SK-N-SH treated with all-trans-retinoic acid at 6 μM for 48 hours (cell line): ENCODE measurements around the gene PKN2.
A peak's percentile ranks its signal among the peaks of the same experiment; 100 is the strongest.
"Not testable (repeated sequence)": the region's sequence is repeated elsewhere in the genome, so short reads cannot be mapped to it uniquely, and the experiment has no call there.

Source experiments
- ATAC-seq: fragments of 200-7000 bp; cut with Tn5 transposase; 3 replicates; pipeline ENCODE4 v1.9.1; 2020; ENCODE audit warnings: mild to moderate bottlenecking, moderate library complexity
- ARNTL ChIP-seq: fragments of 450-650 bp; formaldehyde crosslinking; IDR thresholded peaks from 2 replicates; pipeline ENCODE4 v1.5.0; 2020; ENCODE audit warnings: low read depth, mild to moderate bottlenecking, moderate library complexity, borderline replicate concordance
- BACH2 ChIP-seq: fragments of 250-450 bp; sonication (Bioruptor Pico); IDR thresholded peaks from 2 replicates; pipeline ENCODE4 v1.9.0; 2021; ENCODE audit warnings: mild to moderate bottlenecking, borderline replicate concordance
- CSDC2 ChIP-seq: fragments of 250-450 bp; sonication (Bioruptor Pico); IDR thresholded peaks from 2 replicates; pipeline ENCODE4 v1.5.0; 2020; ENCODE audit warnings: mild to moderate bottlenecking, moderate library complexity
- CSRNP3 ChIP-seq: fragments of 250-450 bp; sonication (Bioruptor Pico); IDR thresholded peaks from 2 replicates; pipeline ENCODE4 v1.5.1; 2021; ENCODE audit warnings: mild to moderate bottlenecking, moderate library complexity
- ESRRG ChIP-seq: fragments of 250-450 bp; sonication (Bioruptor Pico); IDR thresholded peaks from 2 replicates; pipeline ENCODE4 v1.6.1; 2021; ENCODE audit warnings: mild to moderate bottlenecking
- GLIS3 ChIP-seq: fragments of 250-450 bp; sonication (Bioruptor Pico); IDR thresholded peaks from 2 replicates; pipeline ENCODE4 v1.5.0; 2020; ENCODE audit warnings: mild to moderate bottlenecking, moderate library complexity
- ISL1 ChIP-seq: fragments of 250-450 bp; sonication (Bioruptor Pico); IDR thresholded peaks from 2 replicates; pipeline ENCODE4 v2.1.2; 2022; ENCODE audit warnings: mild to moderate bottlenecking, moderate library complexity
- OSR1 ChIP-seq: fragments of 250-450 bp; sonication (Bioruptor Pico); IDR thresholded peaks from 2 replicates; pipeline ENCODE4 v1.8.0; 2022; ENCODE audit warnings: moderate library complexity, mild to moderate bottlenecking, inconsistent platforms
- SNAI2 ChIP-seq: fragments of 250-450 bp; sonication (Bioruptor Pico); IDR thresholded peaks from 2 replicates; pipeline ENCODE4 v1.5.0; 2020; ENCODE audit warnings: mild to moderate bottlenecking, moderate library complexity
- TCF4 ChIP-seq: fragments of 250-450 bp; sonication (Bioruptor Pico); IDR thresholded peaks from 2 replicates; pipeline ENCODE4 v1.8.0; 2021; ENCODE audit warnings: mild to moderate bottlenecking, moderate library complexity, borderline replicate concordance
- TOX ChIP-seq: fragments of 250-450 bp; sonication (Bioruptor Pico); IDR thresholded peaks from 2 replicates; pipeline ENCODE4 v1.8.0; 2021; ENCODE audit warnings: mild to moderate bottlenecking, moderate library complexity, borderline replicate concordance
- ZC3H10 ChIP-seq: fragments of 250-450 bp; sonication (Bioruptor Pico); IDR thresholded peaks from 2 replicates; pipeline ENCODE4 v1.5.1; 2021; ENCODE audit warnings: mild to moderate bottlenecking, moderate library complexity
- ZFP3 ChIP-seq: fragments of 250-450 bp; sonication (Bioruptor Pico); IDR thresholded peaks from 2 replicates; pipeline ENCODE4 v1.5.0; 2020; ENCODE audit warnings: mild to moderate bottlenecking, moderate library complexity
- ZFP30 ChIP-seq: fragments of 450-650 bp; formaldehyde crosslinking; IDR thresholded peaks from 2 replicates; pipeline ENCODE4 v1.5.0; 2022; ENCODE audit warnings: mild to moderate bottlenecking, moderate library complexity
- ZNF565 ChIP-seq: fragments of 450-650 bp; formaldehyde crosslinking; conservative IDR thresholded peaks from 2 replicates; pipeline ENCODE4 v1.5.0; 2020; ENCODE audit warnings: low read depth, mild to moderate bottlenecking, moderate library complexity
- ZNF70 ChIP-seq: fragments of 450-650 bp; formaldehyde crosslinking; IDR thresholded peaks from 2 replicates; pipeline ENCODE4 v1.5.0; 2020; ENCODE audit warnings: mild to moderate bottlenecking, moderate library complexity
- ZNF8 ChIP-seq: fragments of 450-650 bp; formaldehyde crosslinking; IDR thresholded peaks from 2 replicates; pipeline ENCODE4 v1.5.0; 2020; ENCODE audit warnings: mild to moderate bottlenecking, moderate library complexity
- TF ChIP-seq, protein P1 (sequence below): fragments of 250-450 bp; sonication (Bioruptor Pico); IDR thresholded peaks from 2 replicates; pipeline ENCODE4 v1.5.0; 2020; ENCODE audit warnings: mild to moderate bottlenecking, moderate library complexity
- TF ChIP-seq, protein P2 (sequence below): fragments of 250-450 bp; sonication (Bioruptor Pico); IDR thresholded peaks from 2 replicates; pipeline ENCODE4 v1.8.0; 2020; ENCODE audit warnings: mild to moderate bottlenecking, moderate library complexity, borderline replicate concordance

Gene PKN2

GRCh38 chr1:88875595-88875994, 191.5 kb downstream of the PKN2 start (continued):
- TF ChIP-seq, protein P1, sequence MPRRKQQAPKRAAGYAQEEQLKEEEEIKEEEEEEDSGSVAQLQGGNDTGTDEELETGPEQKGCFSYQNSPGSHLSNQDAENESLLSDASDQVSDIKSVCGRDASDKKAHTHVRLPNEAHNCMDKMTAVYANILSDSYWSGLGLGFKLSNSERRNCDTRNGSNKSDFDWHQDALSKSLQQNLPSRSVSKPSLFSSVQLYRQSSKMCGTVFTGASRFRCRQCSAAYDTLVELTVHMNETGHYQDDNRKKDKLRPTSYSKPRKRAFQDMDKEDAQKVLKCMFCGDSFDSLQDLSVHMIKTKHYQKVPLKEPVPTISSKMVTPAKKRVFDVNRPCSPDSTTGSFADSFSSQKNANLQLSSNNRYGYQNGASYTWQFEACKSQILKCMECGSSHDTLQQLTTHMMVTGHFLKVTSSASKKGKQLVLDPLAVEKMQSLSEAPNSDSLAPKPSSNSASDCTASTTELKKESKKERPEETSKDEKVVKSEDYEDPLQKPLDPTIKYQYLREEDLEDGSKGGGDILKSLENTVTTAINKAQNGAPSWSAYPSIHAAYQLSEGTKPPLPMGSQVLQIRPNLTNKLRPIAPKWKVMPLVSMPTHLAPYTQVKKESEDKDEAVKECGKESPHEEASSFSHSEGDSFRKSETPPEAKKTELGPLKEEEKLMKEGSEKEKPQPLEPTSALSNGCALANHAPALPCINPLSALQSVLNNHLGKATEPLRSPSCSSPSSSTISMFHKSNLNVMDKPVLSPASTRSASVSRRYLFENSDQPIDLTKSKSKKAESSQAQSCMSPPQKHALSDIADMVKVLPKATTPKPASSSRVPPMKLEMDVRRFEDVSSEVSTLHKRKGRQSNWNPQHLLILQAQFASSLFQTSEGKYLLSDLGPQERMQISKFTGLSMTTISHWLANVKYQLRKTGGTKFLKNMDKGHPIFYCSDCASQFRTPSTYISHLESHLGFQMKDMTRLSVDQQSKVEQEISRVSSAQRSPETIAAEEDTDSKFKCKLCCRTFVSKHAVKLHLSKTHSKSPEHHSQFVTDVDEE (CRISPR knock-in tag), result no peak
- TF ChIP-seq SNAI2 (no peak), ZFP30 (CRISPR knock-in tag) (no peak)

DNA sequence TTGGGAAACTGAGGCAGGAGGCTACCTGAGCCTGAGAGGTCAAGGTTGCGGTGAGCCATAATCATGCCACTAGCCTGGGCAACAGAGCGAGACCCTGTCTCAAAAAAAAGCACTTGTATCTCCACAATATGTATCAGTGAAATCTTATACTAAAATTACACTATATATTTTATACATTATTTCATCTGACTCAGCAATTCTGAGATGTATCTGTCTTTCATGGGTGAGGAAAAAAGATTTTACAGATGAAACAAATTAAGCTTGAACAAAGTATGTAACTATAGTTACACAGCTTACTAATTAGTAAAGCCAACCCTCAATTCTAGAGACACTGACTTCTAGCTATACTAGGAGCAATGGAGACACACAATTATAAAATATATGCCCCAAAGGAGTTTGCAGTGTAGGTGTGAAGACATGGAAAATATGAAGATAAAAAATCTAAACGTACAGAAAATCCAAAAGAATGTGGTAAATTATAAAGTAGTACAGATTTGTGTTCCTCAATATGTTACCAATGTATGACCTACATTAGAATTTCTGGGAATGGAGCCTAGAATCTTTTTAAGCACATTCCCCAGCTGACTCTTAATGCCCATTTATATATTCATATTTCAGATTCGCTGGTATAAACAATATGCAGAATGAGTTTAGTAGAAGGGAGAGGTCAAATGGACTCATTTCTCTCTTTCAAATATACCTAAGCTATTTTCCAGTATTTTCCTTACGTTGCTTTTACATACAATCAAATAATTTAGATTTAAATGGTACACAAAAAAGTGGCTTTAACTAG, 192.7 kb downstream of the PKN2 start:
- TF ChIP-seq OSR1 (CRISPR knock-in tag) (no peak), GLIS3 (CRISPR knock-in tag) (no peak), ZFP3 (no peak), ISL1 (CRISPR knock-in tag) (no peak), ZC3H10 (CRISPR knock-in tag) (no peak)
- TF ChIP-seq, all 23 proteins: peak for 0
- ATAC-seq, result no peak

GRCh38 chr1:88877382-88877825, 193.3 kb downstream of the PKN2 start:
- ATAC-seq, result peak; percentile 63
- TF ChIP-seq ZNF8 (CRISPR knock-in tag) (no peak), ZFP30 (CRISPR knock-in tag) (no peak), OSR1 (CRISPR knock-in tag) (no peak)
- TF ChIP-seq, protein P1 (CRISPR knock-in tag), result no peak

GRCh38 chr1:88877911-88878310, 193.8 kb downstream of the PKN2 start:
- no peak for ATAC-seq
- TF ChIP-seq BACH2 (no peak), ISL1 (CRISPR knock-in tag) (no peak), CSDC2 (no peak), OSR1 (CRISPR knock-in tag) (no peak), CSRNP3 (CRISPR knock-in tag) (no peak), ZNF565 (no peak), ARNTL (CRISPR knock-in tag) (no peak), ZFP30 (CRISPR knock-in tag) (no peak), ESRRG (CRISPR knock-in tag) (no peak)
- TF ChIP-seq, protein P2, sequence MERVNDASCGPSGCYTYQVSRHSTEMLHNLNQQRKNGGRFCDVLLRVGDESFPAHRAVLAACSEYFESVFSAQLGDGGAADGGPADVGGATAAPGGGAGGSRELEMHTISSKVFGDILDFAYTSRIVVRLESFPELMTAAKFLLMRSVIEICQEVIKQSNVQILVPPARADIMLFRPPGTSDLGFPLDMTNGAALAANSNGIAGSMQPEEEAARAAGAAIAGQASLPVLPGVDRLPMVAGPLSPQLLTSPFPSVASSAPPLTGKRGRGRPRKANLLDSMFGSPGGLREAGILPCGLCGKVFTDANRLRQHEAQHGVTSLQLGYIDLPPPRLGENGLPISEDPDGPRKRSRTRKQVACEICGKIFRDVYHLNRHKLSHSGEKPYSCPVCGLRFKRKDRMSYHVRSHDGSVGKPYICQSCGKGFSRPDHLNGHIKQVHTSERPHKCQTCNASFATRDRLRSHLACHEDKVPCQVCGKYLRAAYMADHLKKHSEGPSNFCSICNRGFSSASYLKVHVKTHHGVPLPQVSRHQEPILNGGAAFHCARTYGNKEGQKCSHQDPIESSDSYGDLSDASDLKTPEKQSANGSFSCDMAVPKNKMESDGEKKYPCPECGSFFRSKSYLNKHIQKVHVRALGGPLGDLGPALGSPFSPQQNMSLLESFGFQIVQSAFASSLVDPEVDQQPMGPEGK (CRISPR knock-in tag), result no peak

DNA sequence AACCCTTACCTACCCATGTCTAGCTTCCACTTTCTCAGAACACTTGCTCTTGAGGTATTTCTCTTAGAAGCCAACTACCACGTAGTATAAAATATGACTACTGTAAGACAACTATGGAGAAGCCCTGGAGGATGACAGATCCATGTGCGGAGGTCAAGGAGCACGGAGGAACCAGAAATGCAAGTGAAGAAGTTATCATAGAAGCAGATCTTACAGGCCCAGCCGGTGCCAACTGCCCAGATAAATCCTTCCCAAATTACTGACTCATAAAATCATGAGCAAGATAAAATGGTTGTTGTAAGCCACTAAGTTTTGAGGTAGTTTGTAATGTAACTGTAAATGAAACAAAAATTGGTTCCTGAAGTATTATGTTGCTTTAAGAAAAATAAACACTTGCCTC, 194.7 kb downstream of the PKN2 start:
- TF ChIP-seq ZC3H10 (CRISPR knock-in tag), result no peak
- TF ChIP-seq ZNF70 (CRISPR knock-in tag), result no peak
- no peak for TF ChIP-seq TCF4
- TF ChIP-seq TOX (CRISPR knock-in tag), result no peak
- TF ChIP-seq, all 23 proteins: peak for 0
- ATAC-seq, result no peak; the same call in 1 of the 3 replicates

DNA sequence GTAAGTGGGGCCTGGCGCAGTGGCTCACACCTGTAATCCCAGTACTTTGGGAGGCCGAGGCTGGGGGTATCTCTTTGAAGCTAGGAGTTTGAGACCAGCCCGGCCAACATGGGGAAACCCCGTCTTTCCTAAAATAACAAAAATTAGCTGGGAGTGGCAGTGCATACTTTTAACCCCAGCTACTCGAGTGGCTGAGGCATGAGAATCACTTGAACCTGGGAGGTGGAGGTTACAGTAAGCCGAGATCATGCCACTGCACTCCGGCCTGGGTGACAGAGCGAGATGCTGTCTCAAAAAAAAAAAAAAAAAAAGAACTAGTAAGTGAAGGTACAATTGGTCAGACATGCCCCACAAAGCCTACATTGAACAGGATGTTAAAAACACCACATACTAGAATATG, 196.6 kb downstream of the PKN2 start:
- ATAC-seq, result not testable (repeated sequence)
